Stimulated activated CD8-positive, alpha-beta memory T cell treated with anti-CD3 and anti-CD28 coated beads, Interleukin-7, amount 100 ng/mL, for 24 hours (primary cell): Measurements from ENCODE around the gene TSPYL1.
"Not testable (repeated sequence)": the region's sequence is repeated elsewhere in the genome, so short reads cannot be mapped to it uniquely, and the experiment has no call there.

Experiments used
- DNase-seq: peaks from one replicate; pipeline ENCODE4 v3.0.0-alpha.2; 2020; ENCODE audit warnings: low read depth

TSPYL1 gene

DNA sequence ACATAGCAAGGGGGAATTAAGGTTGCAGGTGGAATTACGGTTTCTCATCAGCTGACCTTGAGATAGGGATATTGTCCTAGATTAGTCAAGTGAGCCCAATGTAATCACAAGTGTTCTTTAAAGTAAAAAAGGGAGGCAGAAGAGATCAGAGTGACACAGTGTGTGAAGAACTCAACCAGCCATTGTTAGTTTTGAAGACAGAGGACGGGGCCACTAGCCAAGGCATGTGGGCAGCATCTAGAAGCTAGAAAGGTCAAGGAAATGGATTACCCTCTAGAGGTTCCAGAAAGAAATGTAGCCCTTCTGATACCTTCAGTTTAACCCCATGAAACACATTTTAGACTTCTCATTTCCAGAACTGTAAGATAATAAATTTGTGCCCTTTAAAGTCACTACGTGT, 18.5 kb upstream of the TSPYL1 start:
- DNase-seq = no peak

DNA sequence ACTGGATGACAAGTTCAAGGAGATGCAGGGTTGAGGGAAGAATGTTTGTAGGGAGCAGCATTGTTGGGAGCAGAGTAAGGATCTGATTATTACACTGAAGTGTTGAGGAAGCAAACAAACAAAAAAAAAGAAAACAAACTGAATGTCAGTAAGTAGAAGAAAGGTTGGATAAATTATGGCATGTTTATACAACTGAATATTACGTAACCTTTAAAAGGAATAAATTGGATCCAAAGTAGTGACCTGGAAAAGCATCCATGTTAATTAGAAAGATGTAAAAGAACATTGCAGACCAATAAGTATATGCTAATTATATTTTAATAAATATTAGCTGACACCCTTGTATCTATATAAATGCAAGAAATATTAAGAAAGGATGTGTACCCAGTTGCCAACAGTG, 12.8 kb upstream of the TSPYL1 start:
- DNase-seq = no peak

DNA sequence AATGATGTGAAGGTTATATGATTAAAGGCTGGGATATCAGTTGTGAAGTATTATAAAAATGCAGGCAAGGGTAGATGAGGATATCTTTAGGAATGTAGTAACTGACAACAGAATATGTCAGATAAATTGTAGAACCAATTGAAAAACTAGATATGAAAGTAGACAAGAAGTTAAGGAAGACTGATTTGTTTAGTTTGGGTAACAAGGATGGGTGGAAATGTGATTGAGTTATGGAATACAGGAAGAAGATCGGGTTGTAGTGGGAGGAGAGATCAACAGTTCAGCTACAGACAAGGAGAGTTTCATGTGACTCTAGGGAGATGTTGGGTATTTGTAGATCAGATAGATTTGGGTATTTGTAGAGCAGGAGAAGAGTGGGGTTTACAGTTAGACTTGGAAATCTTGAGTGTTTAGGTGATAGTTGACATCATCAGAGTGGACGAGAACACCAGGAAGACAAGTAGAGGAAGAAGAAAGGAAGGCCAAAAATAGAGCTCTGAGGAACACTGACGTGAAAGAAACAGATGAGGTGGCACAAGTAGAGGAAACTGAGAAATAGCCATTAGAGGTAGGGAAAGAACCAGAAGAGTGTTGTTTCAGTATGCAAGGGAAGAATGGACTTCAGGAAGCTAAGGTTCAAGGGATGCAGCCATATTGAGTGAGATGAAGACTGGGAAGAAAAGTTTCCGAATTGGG, 12.1 kb upstream of the TSPYL1 start:
- no peak for DNase-seq

DNA sequence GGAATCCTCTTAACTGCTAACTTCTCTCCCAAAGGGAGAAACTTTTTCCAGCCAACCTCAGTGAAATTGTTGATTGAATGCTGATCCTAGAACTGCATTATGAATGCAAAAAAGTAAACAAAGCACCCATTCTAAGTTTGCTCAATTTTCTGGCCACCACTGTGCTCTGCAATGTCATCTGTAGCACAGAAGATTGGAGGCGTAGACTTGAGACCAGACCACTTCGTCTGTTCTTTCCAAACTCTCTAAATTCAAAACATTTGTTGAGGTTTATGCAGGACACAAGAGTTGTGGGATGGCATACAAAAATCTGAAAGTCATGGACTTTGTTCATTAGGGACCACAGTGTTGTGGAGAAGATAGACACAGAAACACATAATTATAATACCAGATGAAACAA, 11.1 kb upstream of the TSPYL1 start:
- DNase-seq = no peak

DNA sequence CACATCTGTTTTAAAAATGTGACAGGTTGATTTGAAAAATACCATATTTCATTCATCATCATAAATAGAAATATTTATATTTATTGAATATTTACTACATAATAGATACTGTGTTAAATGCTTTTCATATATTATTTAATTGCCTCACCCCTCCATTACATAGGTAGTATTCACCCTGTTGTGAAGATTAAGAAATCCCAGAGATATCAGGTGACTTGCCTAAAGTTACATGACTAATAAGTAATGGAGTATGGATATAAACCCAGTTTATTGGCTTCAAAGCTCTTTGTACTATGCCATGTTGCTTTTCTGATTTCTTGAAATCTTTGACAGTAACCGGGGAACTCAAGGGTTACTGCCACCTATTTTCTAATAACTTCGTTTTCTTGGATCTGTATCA, 10.1 kb upstream of the TSPYL1 start:
- DNase-seq = no peak

DNA sequence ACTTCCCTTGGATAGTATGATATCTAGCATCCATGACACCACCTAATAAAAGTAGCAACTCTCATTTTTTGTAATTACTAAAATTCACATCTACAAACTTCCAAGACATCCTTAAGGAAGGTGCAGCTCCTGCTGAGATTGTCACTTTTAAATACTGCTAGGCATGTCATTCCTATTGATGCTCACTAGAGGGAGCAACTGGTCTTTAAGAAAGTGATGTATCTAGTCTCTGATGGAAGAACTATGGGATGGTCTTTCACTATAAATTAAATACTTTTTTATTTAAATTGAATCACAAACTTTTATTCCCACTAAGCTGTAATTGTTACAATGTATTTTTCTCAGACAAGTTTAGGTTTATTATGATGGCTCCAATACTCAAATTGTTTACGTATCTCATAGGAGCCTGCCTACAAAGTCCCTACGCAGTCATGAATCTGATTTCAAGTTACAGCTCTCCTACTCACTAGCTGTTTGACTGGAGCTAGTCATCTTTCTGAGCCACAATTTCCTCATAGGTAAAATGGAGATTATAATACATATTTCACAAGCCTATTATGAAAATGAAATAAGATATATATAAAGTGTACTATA, 8.1 kb upstream of the TSPYL1 start:
- no peak for DNase-seq

DNA sequence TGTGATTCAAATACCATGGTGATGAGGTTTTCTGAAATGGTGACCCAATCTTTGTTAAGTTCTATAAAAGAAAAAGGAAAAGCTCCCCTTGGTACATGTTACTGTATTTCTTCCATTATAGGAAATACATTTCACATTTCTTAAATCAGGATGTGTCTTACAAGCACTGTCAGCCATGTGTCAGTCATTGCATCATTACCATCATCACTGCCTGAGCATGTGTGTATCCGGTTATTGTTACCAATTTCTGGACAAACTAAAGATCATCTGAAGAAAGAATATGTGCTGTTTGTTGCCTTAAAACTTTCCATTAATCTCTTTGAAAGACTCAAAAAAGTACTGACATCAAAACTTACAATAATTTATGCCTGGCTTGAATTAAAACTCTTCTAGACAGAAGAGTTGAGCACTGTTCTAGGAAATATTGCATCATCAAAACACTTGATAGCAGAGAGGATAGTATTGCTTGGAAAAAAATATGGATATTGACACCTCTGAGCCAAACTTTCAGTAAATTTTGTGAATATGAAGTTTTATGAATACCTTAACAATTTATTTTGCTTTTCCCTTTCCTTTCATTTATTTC, 7.1 kb upstream of the TSPYL1 start:
- no peak for DNase-seq

DNA sequence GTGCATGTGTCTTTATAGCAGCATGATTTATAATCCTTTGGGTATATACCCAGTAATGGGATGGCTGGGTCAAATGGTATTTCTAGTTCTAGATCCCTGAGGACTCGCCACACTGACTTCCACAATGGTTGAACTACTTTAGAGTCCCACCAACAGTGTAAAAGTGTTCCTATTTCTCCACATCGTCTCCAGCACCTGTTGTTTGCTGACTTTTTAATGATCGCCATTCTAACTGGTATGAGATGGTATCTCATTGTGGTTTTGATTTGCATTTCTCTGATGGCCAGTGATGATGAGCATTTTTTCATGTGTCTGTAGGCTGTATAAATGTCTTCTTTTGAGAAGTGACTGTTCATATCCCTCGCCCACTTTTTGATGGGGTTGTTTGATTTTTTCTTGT, 5.3 kb upstream of the TSPYL1 start:
- DNase-seq = not testable (repeated sequence)

DNA sequence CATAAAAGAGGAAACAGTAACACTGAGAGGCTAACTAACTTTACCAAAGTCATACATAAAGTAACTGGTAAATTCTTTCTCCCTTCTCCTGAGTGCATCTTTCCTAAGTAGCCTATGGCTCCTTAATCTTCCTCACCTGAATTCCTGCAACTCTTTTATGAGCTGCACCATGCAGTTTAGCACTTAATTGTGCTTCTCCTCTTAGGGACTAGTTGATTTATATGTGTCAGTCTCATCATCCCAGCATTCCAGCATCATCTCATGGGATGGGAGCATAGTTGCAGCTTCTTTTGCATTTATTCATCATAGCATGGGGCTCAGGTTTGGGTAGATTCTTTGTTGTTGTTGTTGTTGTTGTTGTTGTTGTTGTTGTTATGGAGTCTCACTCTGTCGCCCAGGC, 3.5 kb upstream of the TSPYL1 start:
- DNase-seq = no peak

DNA sequence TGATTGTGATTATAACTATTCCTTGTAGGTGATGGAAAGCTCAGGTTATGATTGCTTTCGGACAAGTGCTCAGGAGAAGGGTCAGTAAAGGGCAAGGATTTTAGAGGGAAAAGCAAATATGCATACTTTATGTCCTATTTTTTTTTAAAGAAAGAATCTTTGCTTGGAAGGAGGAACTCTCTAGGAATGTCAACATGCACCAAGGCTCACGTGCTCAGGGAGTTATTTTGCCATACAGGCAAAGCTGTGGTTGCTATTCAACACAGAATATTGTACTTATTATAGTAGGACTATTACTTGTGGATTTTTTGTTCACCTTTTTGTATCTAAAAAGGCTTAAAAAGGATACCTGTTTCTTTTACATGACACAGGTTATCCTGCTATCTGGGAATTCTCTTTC, 3.0 kb upstream of the TSPYL1 start:
- DNase-seq = no peak

DNA sequence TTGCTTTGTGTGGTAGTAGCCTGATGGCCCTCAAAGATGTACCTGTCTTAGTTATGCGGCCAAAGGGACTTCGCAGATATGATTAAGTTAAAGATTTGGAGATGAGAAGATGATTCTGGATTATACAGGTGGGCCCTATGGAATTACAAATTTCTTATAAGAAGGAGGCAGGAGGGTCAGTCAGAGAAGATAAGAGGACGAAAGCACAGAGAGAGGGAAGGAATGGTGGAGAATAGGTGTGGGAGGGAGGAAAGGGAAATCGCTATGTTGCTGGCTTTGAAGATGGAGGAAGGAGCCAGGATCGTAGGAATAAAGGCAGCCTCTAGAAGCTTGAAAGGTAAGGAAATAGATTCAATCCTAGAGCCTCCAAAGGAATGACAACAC, 1.2 kb upstream of the TSPYL1 start:
- no peak for DNase-seq

DNA sequence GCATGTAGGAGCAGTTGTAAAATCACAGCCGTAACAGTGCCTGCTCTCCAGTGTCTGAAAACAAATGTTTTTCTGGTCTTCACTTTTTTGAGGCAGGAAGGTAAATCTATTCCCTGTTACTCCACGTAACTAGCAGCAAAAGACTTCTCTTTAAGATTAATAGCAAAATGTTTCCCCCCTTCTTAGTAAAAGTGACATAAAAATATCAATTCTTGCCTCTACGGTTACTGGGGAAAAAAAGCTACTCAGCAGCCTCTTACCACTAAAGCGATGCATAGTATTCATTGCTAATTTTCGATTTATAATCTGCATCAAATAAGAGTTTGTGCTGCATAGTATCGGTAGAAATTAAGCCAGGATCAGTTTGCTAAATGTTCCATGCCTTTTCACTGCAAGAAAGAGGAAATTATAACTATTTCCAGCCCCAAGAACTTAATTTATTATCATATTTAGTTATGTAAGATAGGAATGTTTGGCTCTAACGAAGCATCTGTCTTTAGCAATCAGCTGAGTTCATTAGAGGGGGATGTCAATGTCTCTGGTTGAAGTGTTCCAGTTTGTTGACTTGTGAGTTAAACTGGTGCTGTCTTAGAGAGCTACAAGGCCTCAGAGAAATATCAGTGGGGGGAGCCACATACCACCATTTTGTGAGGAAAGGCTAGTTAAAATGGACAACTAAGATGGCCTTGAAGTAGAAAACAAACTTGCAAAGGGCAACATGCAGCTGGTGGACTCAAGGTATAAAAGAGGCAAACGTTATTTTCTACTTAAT, 617 bp upstream of the TSPYL1 start:
- no peak for DNase-seq

DNA sequence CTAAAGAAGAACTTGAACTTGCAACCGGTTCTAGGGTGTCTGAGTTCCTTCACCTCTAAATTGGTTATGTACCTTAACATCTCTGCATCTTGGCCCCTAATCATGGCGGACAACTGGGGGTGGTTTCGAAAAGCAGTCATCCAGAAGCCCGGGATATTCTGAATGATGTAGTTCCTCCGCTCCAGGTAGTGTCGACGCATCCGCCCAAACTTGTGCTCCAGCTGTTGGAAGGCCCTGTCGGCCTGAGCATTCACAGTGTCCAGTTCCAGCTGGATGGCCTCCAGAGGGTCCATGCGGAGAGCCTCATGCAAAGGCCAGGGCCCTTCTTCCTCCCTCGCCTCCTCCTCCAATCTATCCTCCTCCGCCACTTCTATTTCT, 887 bp downstream of the TSPYL1 start:
- DNase-seq = no peak

DNA sequence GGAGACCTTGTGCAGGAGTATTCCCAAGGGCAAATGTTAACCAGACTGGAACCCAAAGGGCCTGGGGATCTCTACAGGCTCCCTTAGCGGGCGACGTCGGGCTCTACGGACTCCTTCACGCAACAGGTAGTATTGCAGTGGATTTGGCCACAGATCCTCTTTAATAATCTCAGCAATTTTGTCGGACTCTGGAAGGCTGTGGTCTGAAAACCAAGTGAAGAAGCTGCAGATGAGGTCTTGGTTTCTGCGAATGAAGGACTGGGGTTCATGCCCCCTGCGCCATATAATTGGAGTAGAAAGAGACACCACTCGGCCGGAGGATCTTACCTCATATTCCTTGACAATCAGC, 1.3 kb downstream of the TSPYL1 start:
- DNase-seq = no peak

DNA sequence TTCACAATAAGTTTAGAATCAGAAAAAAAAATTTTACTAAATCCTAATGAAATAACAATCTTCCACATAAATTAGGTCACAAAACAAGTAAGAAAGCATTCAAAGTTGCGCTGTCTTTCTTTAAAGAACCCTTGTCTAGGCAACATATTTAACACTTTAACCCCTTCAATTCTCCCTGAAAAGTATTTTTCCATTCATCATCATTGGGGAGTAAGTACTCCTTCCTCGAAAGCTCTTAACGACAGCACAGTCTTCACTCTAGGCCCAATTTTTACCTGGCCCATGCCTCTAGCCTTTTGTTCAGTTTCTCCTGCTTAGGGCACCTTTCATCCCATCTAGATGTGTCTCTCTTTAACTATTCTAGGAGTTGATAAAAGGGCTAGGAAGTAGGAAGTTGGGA, 2.6 kb downstream of the TSPYL1 start:
- DNase-seq = no peak

DNA sequence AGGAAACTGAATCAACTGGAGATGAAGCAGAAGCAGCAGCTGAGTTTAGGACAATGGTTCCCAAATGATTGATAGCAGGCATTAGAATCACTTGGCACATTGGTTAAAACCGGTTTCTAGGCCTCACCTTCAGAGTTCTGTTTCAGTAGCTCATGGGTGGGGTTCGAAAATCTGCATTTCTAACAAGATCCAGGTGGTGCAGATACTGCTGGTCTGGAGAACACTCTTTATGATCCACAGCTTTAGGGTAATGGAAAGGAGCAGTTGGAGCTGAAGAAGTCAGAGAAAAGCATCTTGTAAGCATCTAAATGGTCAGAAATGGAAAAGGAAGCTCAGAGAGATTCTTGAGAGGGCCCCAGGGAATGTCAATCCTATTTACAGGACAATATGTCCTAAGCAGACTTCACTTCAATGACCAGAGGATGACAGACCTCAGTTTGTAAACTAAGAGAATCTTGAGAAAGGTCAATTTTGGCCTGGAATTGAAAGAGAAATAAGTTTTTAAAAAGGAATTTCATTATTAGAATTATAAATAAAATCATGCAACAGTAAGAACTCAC, 8.5 kb downstream of the TSPYL1 start:
- no peak for DNase-seq

DNA sequence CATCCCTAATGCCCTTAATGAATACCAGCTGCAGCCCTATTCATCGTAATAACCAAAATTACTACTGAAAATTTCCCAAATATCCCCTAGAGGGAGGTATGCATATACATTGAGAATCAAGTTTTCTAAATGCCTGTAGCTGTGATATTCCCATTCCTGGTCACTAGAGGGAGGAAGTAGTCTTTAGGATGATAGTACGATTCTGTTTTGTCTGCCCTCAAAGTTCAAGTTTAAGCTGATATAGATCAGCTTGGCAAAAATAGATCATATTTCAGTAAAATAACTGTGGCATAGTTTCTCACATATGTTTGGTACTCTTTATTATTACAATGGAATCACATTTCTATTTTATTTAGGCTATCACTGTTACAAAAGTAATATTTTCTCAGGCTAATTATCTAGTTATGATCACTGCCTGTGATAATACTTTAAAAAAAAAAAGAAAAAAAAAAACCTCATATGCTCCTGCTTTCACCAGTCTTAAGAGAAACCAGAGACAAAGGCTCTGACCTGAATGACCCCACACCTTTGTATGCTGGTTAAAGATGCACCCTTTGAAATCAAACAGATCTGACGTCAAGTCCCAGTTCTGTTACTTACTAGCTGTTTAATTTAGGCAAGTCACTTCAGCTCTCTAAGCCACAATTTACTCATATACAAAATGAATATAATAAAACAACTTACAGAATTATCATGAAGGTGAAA, 11.0 kb downstream of the TSPYL1 start:
- DNase-seq = no peak

DNA sequence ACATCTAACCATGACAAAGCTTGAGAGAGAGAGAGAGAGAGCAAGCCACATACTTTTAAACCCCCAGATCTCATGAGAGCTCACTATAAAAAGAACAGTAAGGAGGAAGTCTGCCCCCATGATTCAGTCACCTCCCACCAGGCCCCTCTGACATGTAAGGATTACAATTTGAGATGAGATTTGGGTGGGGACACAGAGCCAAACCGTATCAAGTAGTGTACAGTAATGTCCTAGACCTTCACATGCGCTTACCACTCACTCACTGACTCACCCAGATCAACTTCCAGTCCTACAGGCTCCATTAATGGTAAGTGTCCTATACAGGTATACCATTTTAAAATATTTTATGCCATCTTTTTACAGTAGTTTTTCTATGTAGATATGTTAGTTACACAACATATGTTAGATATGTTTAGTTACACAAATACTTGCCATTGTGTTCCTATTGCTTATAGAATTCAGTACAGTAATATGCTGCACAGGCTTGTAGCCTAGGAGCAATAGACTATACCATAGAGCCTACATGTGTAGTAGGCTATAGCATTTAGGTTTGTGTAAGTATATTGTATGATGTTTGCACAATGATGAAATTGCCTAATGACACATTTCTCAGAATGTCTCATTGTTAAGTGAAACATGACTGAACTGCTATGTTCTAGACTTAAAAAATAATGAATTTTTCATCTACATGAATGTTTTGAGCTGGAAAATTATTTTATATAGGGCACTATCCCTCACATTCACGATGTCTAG, 11.7 kb downstream of the TSPYL1 start:
- DNase-seq = no peak

DNA sequence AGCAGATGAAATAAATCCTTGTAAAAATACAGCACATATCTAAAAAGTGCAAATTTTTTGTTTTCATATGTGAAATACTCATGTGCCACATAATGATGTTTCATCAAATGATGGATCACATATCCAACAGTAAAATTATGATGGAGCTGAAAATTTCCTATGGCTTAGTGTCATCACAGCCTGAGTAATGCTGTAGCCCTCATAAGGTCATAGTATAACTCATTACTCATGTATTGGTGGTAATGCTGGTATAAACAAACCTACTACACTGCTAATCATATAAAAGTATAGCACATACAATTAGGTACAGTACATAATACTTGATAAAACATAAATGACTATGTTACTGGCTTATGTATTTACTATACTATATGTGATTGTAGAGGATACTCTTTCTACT, 12.9 kb downstream of the TSPYL1 start:
- no peak for DNase-seq

DNA sequence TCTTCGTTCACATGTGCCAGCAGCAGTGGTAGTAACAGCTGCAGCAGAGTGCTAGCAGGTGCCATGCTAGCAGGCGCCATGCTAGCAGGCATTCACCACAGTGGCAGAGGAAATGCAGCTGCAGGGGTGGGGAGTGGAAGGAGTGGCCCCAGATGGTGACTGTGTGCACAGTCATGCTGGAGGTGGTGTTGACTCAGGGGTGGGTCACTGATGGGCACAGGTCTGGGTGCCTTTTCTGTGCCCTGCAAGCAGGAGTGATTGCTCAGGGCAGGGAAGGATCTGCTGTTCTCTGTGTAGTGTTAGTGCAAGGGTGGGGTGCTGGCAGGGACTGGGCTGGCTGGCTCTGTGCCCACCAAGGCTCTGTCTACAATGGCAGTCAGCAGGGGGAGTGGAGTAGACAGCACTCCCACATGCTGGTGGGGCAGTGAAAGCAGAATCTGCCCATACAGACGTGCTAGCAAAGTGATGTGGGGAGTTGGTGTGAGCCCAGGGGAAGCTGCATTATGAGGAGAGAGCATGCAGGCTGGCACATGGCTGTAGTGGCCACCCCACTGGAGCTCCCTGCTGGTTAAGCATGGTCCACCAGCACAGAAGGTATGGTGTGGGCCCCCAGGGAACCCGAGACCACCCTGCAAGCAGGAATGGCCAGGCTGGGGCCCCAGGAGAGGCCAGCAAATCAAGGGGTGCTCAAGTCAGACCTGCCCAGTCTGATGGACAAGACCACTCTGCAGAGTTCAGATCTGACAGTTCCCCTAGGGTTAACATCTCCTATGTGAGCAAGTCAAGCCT, 14.5 kb downstream of the TSPYL1 start:
- no peak for DNase-seq

DNA sequence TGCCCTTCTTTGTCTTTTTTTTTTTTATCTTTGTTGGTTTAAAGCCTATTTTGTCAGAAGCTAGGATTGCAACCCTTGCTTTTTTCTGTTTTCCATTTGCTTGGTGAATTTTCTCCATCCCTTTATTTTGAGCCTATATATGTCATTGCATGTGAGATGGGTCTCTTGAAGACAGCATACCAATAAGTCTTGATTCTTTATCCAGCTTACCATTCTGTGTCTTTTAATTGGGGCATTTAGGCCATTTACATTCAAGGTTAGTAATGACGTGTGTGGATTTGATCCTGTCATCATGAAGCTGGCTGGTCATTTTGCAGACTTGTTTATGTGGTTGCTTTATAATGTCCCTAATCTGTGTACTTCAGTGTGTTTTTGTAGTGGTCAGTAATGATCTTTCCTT, 16.4 kb downstream of the TSPYL1 start:
- no peak for DNase-seq
